ENCODE data around the gene SIL1. TPM values are rescaled to one million over a fixed set of nuclear protein-coding genes. Genes with fewer than 3 reads are reported as not detected.
A peak's percentile ranks its signal among the peaks of the same experiment; 100 is the strongest.
"Not testable (repeated sequence)": the region's sequence is repeated elsewhere in the genome, so short reads cannot be mapped to it uniquely, and the experiment has no call there.

The SIL1 gene
- total and polyA plus RNA-seq, 2 of the 13 experiments (the other 11 are each of a cell fraction or from before 2014, with no cell fraction given) = 26.0 to 30.0 TPM

DNA sequence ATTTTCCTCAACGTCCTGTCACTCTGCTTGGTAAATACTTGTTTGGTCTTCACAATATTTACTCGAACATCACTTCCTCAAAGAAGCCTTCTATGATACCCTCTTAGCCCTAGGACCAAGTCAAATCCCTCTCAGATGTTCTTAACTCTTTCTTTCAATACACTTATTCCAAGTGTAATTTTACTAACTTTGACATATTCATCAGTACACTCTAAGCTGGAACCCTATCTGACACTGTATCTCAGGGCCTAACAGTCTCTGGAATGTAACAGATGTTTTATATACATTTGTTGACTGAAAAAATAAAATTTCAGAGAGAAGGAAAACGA is 19.6 kb downstream of the SIL1 start:
- DNase-seq (ENCODE audit: low spot score) (no peak), ATAC-seq (no peak), FAIRE-seq (no peak)
- Histone ChIP-seq H3K79me2 (ENCODE audit: insufficient read depth, low read length) (peaks cover 4% of the 10 kb centered on the region), H3K4me1 (ENCODE audit: insufficient read depth, low read length) (no peaks in the 10 kb centered on the region), H3K9ac (ENCODE audit: insufficient read depth, low read depth, low read length) (no peak overlapping the region), H3K4me2 (ENCODE audit: low read depth, low read length) (no peak overlapping the region), H3K27me3 (ENCODE audit: control insufficient read depth in 1 of 2, insufficient read depth in 2 of 2, low read length in 2 of 2) (no peaks in the 10 kb centered on the region), H2AFZ (ENCODE audit: low read length) (no peak overlapping the region), H3K27ac (ENCODE audit: extremely low read length, insufficient read depth, low read length) (no peak overlapping the region), H3K36me3 (replicated peaks in 1 of 2; ENCODE audit: control insufficient read depth in 1 of 2, insufficient read depth in 2 of 2, low read length in 2 of 2) (no peaks in the 10 kb centered on the region), H3K4me3 (replicated peaks in 1 of 3; ENCODE audit: insufficient read depth in 1 of 3, low read depth in 2 of 3, low read length in 3 of 3) (no peak overlapping the region), H3K9me3 (ENCODE audit: low read length) (no peaks in the 10 kb centered on the region), H4K20me1 (ENCODE audit: insufficient read depth, low read length) (no peaks in the 10 kb centered on the region)
- BruUV-seq (replicated peaks) = no TSS peak
- 62% methylated on average over 3 of the region's 3 CpGs for WGBS (ENCODE audit: low lambda C conversion rate)
- CTCF ChIA-PET (ENCODE audit: low intra/inter-chr PET ratio, low total read pairs) = no interaction called here
- POLR2A ChIA-PET = no interaction called here
- TF ChIP-seq POLR2G (IDR thresholded peaks at IDR 0.05; ENCODE audit: low read depth, low read length) (no peak), ELF3 (CRISPR knock-in tag; IDR thresholded peaks at IDR 0.05) (no peak)
- intact Hi-C loops (cut with micrococcal nuclease; ENCODE audit: unreplicated experiment) = no loop called here
- in situ Hi-C loops (cut with HindIII; ENCODE audit: extremely low pct_ligation_motif_present, low pct_unique_long_range_greater_than_20kb) = no loop called here

DNA sequence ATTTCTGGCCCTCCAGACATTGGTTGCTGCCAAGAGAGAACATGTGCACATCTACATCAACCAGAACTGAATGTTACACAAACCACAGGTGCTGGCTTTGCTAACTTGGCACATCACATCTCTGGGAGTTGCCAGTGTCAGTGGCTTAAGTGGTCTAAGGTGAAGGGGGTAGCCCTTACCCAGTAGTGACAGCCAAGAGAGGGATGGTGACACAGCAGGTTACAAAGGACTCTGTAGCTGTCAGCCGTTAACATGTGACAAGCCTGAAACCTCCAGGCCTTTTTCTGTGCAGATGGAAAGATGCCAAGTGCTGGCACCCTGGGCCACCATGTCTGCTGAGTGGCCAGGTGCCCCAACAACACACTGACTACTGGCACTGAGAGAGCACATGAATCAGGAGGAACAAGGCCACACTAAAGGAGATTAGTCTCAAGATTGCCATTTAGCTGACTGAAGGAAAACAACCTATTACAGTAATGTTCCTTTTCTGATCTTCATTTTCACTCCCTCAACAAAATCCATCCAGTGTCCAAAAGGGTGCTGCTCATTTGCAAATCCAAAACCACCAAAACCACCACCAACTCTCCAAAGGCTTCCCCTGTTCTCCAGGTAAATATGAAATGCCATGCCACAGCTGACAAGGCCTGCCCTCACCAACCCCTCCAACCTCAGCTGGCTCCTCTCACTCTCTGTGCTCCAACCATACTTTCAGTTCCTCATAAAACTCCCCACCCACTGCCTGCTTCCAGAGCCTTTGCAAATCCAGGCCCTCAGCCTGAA is 20.2 kb downstream of the SIL1 start:
- Histone ChIP-seq H3K79me2 (ENCODE audit: insufficient read depth, low read length) (peaks cover 4% of the 10 kb centered on the region), H3K9ac (ENCODE audit: insufficient read depth, low read depth, low read length) (no peak overlapping the region), H3K36me3 (replicated peaks in 1 of 2; ENCODE audit: control insufficient read depth in 1 of 2, insufficient read depth in 2 of 2, low read length in 2 of 2) (no peaks in the 10 kb centered on the region), H3K9me3 (ENCODE audit: low read length) (no peaks in the 10 kb centered on the region), H3K27ac (ENCODE audit: extremely low read length, insufficient read depth, low read length) (no peak overlapping the region), H2AFZ (ENCODE audit: low read length) (no peak overlapping the region), H4K20me1 (ENCODE audit: insufficient read depth, low read length) (no peaks in the 10 kb centered on the region), H3K27me3 (ENCODE audit: control insufficient read depth in 1 of 2, insufficient read depth in 2 of 2, low read length in 2 of 2) (no peaks in the 10 kb centered on the region), H3K4me2 (ENCODE audit: low read depth, low read length) (no peak overlapping the region), H3K4me1 (ENCODE audit: insufficient read depth, low read length) (no peaks in the 10 kb centered on the region), H3K4me3 (replicated peaks in 1 of 3; ENCODE audit: insufficient read depth in 1 of 3, low read depth in 2 of 3, low read length in 3 of 3) (no peak overlapping the region)
- ATAC-seq = no peak
- CTCF ChIA-PET (ENCODE audit: low intra/inter-chr PET ratio, low total read pairs) = no interaction called here
- DNase-seq (ENCODE audit: low spot score) = no peak
- POLR2A ChIA-PET = no interaction called here
- no TSS peak for BruUV-seq (replicated peaks)
- WGBS (ENCODE audit: low lambda C conversion rate) = 80% methylated on average over 1 of the region's 1 CpG
- TF ChIP-seq ZNF552 (CRISPR knock-in tag; IDR thresholded peaks at IDR 0.05; ENCODE audit: borderline replicate concordance) (no peak), MAFK (conservative IDR thresholded peaks at IDR 0.05 in 1 of 2, IDR thresholded peaks at IDR 0.05 in 1 of 2; ENCODE audit: low read length in 2 of 2) (peak in 1 of 2 experiments; percentile 30; a peak in 1 of 4 replicates), ZNF558 (CRISPR knock-in tag; IDR thresholded peaks at IDR 0.05; ENCODE audit: borderline replicate concordance) (no peak)
- TF ChIP-seq, protein P1, sequence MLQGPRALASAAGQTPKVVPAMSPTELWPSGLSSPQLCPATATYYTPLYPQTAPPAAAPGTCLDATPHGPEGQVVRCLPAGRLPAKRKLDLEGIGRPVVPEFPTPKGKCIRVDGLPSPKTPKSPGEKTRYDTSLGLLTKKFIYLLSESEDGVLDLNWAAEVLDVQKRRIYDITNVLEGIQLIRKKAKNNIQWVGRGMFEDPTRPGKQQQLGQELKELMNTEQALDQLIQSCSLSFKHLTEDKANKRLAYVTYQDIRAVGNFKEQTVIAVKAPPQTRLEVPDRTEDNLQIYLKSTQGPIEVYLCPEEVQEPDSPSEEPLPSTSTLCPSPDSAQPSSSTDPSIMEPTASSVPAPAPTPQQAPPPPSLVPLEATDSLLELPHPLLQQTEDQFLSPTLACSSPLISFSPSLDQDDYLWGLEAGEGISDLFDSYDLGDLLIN (CRISPR knock-in tag; IDR thresholded peaks at IDR 0.05; ENCODE audit: borderline replicate concordance) = no peak
- no peak for FAIRE-seq
- intact Hi-C loops (cut with micrococcal nuclease; ENCODE audit: unreplicated experiment) = no loop called here
- in situ Hi-C loops (cut with HindIII; ENCODE audit: extremely low pct_ligation_motif_present, low pct_unique_long_range_greater_than_20kb) = no loop called here

DNA sequence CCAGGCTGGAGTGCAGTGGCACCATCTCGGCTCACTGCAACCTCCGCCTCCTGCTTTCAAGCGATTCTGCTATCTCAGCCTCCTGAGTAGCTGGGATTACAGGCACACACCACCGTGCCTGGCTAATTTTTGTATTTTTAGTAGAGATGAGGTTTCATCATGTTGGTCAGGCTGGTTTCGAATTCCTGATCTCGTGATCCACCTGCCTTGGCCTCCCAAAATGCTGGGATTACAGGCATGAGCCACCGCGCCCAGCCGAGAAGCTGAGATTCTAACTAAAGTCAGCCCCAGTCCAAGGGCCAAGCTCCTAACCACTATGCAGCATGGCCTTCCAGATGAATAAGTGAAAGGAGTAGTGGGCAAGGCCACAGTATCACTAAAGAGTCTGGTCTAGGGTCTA is 20.9 kb downstream of the SIL1 start:
- H3K9ac ChIP-seq (ENCODE audit: insufficient read depth, low read depth, low read length); H3K9me3 ChIP-seq (ENCODE audit: low read length); DNase-seq (ENCODE audit: low spot score); H3K4me3 ChIP-seq (replicated peaks in 1 of 3; ENCODE audit: insufficient read depth in 1 of 3, low read depth in 2 of 3, low read length in 3 of 3); BruUV-seq (replicated peaks); H3K27me3 ChIP-seq (ENCODE audit: control insufficient read depth in 1 of 2, insufficient read depth in 2 of 2, low read length in 2 of 2); H3K36me3 ChIP-seq (replicated peaks in 1 of 2; ENCODE audit: control insufficient read depth in 1 of 2, insufficient read depth in 2 of 2, low read length in 2 of 2); H4K20me1 ChIP-seq (ENCODE audit: insufficient read depth, low read length); H3K27ac ChIP-seq (ENCODE audit: extremely low read length, insufficient read depth, low read length); in situ Hi-C loops (cut with HindIII; ENCODE audit: extremely low pct_ligation_motif_present, low pct_unique_long_range_greater_than_20kb); FAIRE-seq; H2AFZ ChIP-seq (ENCODE audit: low read length); intact Hi-C loops (cut with micrococcal nuclease; ENCODE audit: unreplicated experiment); CTCF ChIA-PET (ENCODE audit: low intra/inter-chr PET ratio, low total read pairs); ATAC-seq; H3K4me2 ChIP-seq (ENCODE audit: low read depth, low read length); H3K4me1 ChIP-seq (ENCODE audit: insufficient read depth, low read length); H3K79me2 ChIP-seq (ENCODE audit: insufficient read depth, low read length): not testable (repeated sequence)
- POLR2A ChIA-PET = interaction anchor here (1.1 kb wide), 1 partner anchor 21 kb away, joined by 3 read pairs; the partner anchor contains the start of gene SIL1
- 94% methylated on average over 9 of the region's 9 CpGs for WGBS (ENCODE audit: low lambda C conversion rate)
